HCEC 1CT (cell line): ENCODE measurements around the gene PLCB4.

Experiments
- DNase-seq: peaks from one replicate; pipeline ENCODE4 v3.0.0-alpha.2; 2017

PLCB4 gene

DNA sequence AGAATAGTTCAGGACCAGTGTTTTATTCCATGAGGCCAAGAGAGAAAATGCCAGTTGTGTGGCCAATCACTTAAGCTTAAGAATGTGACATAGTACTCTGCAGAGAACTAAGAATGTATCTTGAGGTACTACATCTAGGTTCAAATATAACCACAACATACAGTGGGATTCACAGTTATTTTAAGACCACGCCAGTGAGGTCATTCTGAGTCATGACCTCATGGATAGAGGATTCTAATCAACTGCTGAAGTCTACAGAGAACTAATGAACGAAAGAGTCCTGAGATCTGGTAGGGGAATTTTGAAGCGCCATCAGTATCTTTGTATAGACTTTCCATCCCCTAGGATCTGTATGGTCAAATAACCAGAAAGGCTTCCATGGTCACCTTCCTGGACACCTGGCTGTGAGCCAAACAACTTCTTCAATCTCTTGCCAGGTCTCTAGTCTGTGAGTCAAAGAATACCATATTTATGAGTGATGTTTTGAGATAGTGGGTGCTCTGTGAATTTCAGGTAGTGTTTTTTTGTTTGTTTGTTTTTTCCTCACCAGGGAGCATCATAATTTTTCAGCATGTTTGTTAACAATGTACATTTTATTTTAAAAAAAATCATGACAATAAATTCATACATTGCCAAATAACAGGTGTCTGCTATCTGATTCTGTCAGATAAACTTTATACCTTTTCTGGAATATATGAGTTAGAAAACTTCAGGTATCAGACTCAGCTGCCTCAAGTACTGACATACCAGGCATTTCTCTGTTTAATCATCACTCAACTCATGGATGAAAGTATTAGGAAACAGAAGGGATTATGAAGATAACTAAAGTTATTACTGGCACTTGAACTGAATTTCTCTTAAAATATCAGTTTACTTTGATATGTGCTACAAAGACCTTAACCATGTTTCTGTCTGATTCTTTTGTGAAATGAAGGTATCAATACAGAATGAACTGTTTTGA, 217.9 kb downstream of the PLCB4 start:
- peak; percentile 31 for DNase-seq

DNA sequence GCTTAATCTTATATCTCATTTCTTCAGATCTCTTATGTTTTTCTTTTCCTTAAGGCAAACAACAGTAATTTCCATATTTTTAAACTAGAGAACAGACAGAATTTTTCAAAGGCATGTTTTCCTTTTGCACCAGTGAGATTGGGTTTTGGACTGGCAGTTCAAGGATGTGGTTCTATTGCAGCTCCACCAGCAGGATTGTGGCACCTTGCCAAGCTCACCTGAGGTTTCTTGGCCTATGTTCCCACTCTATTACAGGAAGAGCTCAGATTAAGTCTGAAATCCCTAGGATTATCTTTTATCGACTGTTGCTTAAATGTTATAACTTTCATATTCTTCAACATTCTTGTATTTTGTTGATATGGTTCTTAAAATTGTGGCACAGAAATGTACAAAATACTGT, 218.9 kb downstream of the PLCB4 start:
- DNase-seq = no peak

GRCh38 chr20:9290331-9290730, 221.4 kb downstream of the PLCB4 start:
- no peak for DNase-seq

DNA sequence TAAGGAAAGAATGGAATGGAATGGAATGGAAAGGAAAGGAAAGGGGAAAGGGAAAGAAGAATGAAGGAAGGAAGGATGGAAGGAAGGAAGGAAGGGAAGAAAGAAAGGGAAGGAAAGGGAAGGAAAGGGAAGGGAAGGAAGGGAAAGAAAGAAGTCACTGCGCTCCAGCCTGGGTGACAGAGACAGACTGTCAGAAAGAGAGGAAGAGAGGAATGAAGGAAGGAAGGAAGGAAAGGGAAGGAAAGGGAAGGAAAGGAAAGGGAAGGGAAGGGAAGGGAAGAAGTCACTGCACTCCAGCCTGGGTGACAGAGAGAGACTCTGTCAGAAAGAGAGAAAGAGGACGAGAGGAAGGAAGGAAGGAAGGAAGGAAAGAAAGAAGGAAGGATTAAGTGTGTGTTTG, 224.3 kb downstream of the PLCB4 start:
- no peak for DNase-seq

GRCh38 chr20:9294041-9294440, 225.2 kb downstream of the PLCB4 start:
- peak; percentile 67 for DNase-seq

DNA sequence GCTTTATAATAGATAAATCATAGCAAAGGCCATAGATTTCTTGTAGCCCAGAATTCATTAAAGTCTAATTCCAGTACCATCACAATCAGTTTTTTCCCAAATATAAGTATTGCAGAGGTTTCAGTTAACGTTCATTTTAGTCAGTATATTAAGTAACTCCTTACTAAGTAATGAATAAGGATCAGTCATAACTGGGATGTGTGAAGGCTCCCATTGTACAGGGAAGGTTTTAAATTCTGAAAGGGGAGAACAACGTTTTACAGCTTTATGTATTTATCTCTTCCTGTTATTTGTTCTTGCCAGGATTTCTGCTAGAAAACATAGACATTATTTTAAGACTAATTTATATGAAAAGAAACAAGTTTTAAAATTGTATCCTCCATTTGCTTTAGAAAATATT, 230.0 kb downstream of the PLCB4 start:
- DNase-seq = no peak

- DNase-seq = no peak
Measured at GRCh38 chr20:9300080-9300479, 231.2 kb downstream of the PLCB4 start.

GRCh38 chr20:9300534-9300933, 231.6 kb downstream of the PLCB4 start:
- no peak for DNase-seq

DNA sequence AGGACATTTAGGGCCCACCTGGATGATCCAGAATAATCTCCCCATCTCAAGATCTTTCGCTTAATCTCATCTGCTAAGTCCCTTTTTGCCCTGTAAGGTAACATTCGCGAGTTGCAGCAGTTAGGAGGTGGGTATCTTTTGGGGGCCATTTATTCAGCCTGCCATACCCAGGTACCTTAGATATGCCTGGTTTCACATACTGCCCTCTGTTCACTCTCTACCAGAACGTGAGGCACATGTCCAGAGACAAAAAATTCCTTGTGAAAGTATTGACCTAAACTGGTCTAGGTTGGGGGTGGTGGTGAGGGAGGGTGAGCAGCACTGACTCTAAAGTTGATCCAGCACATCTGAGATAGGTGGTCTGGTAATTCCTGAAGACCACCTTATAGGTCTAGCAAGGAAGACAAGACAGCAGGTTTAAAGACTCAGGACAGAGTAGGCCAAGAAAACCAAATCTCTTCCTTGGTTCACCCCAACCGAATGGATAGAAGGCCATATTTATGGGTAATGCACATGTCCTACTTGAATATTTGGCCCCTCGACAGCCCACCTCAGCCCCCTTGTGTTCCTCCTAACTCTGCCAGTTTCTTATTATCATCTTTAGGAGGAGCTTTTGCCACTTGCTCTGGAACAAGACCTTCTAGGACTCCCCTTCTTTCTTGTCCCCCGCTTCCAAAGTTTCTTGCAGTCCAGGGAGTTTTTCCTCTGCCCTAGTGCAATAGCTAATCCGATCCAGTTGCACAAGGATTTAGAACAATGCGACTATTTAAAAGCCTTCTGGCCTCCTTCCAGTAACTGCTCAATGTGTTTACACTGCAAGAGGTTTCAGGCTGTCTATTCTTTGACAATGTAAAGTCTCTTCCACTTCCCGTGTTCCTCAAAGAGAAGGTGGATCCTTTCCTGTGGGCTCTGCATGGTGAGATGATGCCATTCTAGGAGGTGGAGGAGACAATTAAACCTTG, 232.5 kb downstream of the PLCB4 start:
- DNase-seq = peak; percentile 51

- no peak for DNase-seq
Measured at GRCh38 chr20:9302091-9302462, 233.2 kb downstream of the PLCB4 start.

- DNase-seq = peak; percentile 90
Measured at GRCh38 chr20:9306521-9306920, 237.6 kb downstream of the PLCB4 start.

- no peak for DNase-seq
Measured at GRCh38 chr20:9308056-9308455, 239.2 kb downstream of the PLCB4 start.

DNA sequence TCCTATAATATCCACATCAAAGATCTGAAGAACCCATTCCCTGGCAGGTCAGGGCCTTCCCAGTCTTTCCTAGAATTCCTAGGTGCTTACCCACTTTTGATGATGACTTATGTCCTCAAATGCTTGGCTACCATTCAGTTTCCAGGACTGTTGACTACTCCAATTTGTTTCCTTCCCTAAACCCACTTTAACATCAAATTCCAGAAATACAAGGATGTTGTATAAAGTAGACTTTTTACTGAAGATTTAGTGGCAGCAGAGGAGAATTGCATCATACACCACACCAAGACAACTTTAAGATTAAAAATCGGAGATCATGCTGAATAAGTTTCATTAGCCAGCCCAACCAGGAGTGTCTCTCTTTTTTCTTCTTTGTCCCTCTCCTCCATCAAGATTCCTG, 242.2 kb downstream of the PLCB4 start:
- no peak for DNase-seq

GRCh38 chr20:9319687-9320384, 250.9 kb downstream of the PLCB4 start:
- peak; percentile 25 for DNase-seq

DNA sequence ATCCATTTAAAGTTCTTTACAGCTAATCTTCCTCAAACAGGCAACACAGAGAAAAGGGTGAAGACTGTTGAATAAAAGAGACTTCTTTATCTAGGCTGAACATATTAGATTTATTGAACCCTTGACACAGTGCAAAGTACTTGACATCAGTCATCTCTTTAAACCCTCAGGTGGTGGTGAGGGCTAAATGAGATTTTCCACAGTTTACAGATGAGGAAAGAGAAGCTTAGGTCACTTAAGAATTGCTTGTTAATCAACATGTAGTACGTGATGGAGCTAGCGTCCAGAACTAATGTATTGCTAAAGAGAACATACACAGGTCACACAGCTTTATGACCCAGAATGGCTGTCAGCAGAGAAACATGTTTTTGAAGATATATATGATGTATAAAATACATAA, 252.1 kb downstream of the PLCB4 start:
- DNase-seq = no peak

GRCh38 chr20:9322661-9323060, 253.8 kb downstream of the PLCB4 start:
- DNase-seq = no peak

GRCh38 chr20:9323622-9324021, 254.7 kb downstream of the PLCB4 start:
- peak; percentile 34 for DNase-seq

DNA sequence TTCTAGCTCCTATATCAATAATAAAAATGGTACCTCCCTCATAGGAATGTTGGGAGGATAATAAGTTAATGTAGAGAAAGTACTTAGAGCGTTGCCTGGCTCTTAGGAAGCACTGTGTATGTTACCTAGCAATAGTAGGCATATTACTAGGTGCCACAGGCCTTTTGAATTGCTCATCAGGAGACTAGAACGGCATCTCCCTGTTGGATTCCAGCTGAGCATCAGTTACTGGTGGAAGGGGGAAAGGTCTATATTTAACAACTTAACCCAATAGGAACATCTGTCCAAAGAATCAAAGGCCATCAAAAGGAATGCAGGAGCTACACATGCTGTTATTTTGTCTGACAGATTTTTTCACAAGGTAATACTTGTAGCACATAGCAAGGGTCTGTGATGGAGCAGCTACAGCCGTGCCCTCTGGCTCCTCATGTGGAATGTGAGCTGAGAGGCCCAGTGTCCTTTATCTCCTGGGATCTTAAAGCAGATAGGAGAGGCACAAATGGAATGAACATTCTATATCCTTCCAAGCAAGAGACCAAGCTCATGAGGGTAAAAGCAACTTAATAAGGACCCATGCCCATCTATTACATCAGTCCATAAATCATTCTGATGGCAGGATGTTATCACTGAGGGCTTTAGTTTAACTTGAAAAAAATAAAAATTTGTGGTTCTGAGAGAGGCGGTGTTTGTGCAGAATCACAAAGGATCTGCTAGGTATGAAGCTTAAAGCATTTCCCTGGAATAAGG, 260.6 kb downstream of the PLCB4 start:
- no peak for DNase-seq

DNA sequence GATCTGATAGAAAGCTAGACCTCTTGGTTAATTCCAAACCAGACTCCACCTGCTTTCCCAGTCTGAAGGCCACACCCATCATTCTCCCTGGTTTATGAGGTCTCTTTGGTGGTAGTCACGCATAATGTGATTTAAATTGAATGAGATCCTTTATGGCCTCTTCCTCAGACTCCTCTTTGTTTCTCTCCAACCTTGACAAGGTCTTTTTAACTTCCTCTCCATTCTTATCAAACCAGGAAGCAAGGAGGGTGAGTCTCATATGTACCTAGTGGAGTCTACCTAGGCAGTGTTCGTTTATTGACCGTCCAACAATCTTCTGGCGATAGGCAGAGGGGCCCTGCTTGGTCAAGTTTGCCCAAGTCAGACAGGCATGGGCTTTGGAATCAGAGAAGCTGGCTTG, 261.3 kb downstream of the PLCB4 start:
- DNase-seq = no peak

GRCh38 chr20:9331707-9332435, 263.0 kb downstream of the PLCB4 start:
- no peak for DNase-seq

DNA sequence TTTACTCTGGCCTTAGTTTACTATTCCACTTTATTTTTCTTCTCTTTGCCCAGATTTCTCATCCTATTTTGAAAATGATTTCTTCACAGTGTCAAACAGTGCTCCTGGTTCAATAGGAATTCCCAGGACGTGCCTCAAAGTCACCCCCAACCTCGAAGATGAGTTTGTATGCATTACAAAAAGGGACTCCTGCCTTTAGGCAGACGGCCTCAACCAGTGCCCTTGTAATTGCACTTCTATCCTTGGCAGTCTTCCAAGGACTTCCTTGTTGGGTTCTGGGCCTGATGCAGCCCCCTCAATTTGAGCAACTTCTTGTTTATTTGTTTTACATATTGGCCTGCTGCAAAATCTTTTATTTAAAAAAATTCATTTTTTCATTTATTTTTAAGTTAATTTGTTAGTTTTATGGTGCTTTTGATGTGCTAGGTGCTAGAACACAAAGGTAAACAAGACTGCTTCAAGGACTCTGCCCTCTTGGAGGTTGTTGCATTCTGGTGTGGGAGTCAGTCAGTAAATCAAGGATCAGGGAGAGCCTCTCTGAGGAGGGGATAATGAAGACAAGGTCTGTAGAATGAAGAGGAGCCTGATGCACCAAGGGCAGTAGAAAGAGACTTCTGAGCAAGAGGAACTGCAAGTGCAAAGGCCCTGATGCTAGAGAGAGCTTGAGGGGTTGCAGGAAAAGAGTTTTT, 264.0 kb downstream of the PLCB4 start:
- no peak for DNase-seq
